ENCODE results near the gene TTLL3.

Gene TTLL3

GRCh38 chr3:9781978-9782603, 28.0 kb upstream of the TTLL3 start:
- no peak for DNase-seq (ENCODE audit: low read depth)
- no peak for TF ChIP-seq CTCF (IDR thresholded peaks at IDR 0.05; ENCODE audit: low read length, missing control alignments)
- H3K4me3 ChIP-seq (replicated peaks; ENCODE audit: low read depth, low read length), result no peak overlapping the region

GRCh38 chr3:9782770-9783169, 27.3 kb upstream of the TTLL3 start:
- peak; percentile 6 for TF ChIP-seq CTCF (IDR thresholded peaks at IDR 0.05; ENCODE audit: low read length, missing control alignments)
- no peak overlapping the region for H3K4me3 ChIP-seq (replicated peaks; ENCODE audit: low read depth, low read length)
- DNase-seq (ENCODE audit: low read depth), result no peak

- H3K4me3 ChIP-seq (replicated peaks; ENCODE audit: low read depth, low read length), result no peak overlapping the region
- no peak for DNase-seq (ENCODE audit: low read depth)
- no peak for TF ChIP-seq CTCF (IDR thresholded peaks at IDR 0.05; ENCODE audit: low read length, missing control alignments)
Measured at GRCh38 chr3:9783954-9784353, 26.1 kb upstream of the TTLL3 start.

GRCh38 chr3:9784965-9785364, 25.1 kb upstream of the TTLL3 start:
- no peak overlapping the region for H3K4me3 ChIP-seq (replicated peaks; ENCODE audit: low read depth, low read length)
- no peak for TF ChIP-seq CTCF (IDR thresholded peaks at IDR 0.05; ENCODE audit: low read length, missing control alignments)
- DNase-seq (ENCODE audit: low read depth), result peak; percentile 33

GRCh38 chr3:9785602-9786001, 24.5 kb upstream of the TTLL3 start:
- no peak for TF ChIP-seq CTCF (IDR thresholded peaks at IDR 0.05; ENCODE audit: low read length, missing control alignments)
- no peak for DNase-seq (ENCODE audit: low read depth)
- no peak overlapping the region for H3K4me3 ChIP-seq (replicated peaks; ENCODE audit: low read depth, low read length)

GRCh38 chr3:9786209-9786739, 23.8 kb upstream of the TTLL3 start:
- TF ChIP-seq CTCF (IDR thresholded peaks at IDR 0.05; ENCODE audit: low read length, missing control alignments), result no peak
- DNase-seq (ENCODE audit: low read depth), result no peak
- no peak overlapping the region for H3K4me3 ChIP-seq (replicated peaks; ENCODE audit: low read depth, low read length)
